HG03135 (cell line): ENCODE measurements around the gene HES3.
"Not testable (repeated sequence)": the region's sequence is repeated elsewhere in the genome, so short reads cannot be mapped to it uniquely, and the experiment has no call there.

Experiments
- ATAC-seq: cut with Tn5 transposase; IDR thresholded peaks from one replicate; pipeline ENCODE4 v1.9.1; 2021; ENCODE audit warnings: mild to moderate bottlenecking, moderate library complexity; ENCODE audit not compliant: unreplicated experiment

The HES3 gene

DNA sequence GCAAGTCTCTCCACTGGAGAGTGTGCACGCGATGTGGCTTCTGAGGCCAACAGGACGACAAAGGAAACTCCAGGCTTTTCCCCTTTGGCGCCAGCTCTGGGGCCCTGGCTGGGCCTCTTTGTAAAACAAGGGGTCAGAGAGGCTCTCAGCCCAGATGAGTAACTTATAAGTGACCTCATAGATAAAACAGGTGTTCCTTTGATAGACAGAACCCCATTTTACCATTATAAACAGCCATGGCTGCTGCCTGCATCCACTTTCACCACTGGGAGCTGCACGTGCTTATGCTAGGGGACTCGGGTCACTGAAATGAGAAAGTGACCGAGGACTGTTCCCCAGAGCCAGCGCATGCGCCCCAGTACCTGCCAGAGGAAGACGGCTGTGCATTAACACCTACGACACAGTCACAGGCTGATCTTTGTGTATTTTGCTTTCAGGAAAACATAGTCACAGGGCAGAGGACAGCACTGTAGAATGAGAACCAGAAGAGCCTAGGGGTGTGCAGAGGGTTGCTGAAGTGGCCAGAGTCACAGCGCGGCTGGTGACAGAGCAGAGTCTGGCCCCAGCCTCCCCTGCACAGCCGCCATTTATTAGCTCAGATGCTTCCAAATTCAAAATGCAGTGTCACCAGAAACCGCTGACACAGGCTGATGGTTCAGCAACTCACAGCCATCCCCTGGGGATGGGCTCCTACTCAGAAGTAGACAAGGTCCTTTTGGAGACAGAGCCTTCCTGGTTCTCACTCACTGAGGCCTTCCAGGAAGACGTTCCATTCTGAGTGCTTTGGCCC lies 25.4 kb upstream of the HES3 start:
- no peak for ATAC-seq

DNA sequence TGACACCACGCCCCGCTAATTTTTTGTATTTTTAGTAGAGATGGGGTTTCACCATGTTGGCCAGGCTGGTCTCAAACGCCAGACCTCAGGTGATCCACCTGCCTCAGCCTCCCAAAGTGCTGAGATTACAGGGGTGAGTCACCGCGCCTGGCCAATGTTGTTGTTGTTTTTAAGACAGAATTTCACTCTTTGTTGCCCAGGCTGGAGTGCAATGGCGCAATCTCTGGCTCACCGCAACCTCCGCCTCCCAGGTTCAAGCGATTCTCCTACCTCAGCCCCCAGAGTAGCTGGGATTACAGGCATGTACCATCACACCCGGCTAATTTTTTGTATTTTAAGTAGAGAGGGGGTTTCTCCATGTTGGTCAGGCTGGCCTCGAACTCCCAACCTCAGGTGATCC lies 24.3 kb upstream of the HES3 start:
- ATAC-seq = not testable (repeated sequence)

DNA sequence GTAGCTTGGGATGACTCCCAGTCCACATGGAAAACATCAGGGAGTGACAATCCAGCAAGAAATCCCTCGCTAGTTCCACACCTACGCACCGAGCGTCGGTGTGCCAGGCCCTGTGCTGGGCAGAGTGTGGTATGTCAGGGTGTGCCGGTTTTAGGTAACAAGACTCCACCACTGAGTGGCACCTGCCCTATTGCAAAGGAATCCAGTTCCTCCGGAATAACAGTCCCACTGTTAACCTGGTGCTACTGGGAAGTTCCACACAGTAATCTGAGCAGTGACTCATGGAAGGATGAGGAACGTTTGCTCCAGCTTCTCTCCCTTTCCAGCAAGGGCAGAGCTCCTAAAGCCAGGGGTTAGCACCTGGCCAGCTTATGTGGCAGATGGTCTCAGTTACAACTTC lies 23.7 kb upstream of the HES3 start:
- no peak for ATAC-seq

DNA sequence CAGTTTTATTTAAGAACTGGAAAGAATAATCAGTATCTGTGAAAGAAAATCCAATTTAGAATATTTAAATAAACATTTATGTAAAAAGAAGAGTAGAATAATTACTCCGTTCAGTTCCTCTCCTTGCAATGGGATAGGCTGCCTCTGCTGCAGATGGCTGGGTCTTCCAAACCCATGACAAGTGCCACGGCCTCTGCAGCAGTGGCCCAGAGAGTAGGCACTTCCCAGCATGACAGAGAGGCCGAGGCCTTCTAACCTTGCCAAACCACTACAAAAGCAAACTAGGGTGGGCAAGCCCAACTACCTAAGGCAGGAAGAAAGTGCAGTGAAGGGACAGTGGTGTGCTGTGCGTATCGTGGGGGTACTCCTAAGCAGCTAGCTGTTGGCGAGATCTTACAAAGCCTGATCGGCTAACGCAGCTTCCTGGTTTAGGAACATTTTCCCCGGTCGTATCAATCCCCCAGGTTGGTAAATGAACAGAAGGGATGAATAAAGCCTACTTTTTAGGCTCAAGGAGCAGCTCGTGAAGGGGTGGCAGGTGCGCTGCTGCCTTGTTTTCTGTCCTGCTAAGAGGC lies 22.7 kb upstream of the HES3 start:
- ATAC-seq = no peak

DNA sequence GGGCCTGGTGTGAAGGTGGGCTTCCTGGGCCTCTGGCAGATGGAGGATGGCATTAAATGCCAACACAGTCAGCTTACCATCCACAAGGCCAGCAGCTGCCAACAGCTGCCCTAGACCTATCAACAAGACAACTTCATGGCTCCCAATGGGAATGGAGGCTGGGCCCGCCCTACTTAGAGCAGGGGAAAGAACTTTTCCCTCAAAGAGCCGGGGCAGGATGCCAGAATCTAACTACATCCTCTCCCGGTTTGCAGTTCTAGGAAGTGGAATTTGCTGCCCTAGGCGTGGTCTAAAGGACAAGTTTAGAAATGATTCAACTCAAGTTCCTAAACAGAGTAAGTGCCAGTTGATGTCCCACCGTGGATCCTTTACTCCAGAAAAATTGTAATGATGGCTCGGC lies 21.3 kb upstream of the HES3 start:
- ATAC-seq = no peak

DNA sequence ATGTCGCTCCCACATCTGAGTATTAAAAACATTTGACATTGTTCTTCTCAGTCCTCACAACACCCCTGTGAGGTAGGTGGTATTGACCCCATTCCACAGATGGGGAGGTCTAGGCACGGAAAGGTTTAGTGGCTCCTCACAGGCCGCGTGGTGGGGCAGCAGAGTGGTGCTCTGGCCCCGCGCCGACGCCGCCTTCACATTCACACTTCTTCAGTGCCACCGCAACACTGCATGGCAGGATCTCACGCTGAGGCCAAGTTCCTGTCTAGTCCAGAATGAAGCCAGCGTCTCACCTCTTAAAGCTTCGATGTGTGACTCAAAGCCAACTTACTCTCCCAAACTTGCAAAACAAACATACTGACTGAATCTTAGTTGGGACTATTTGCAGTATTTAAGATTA lies 20.4 kb upstream of the HES3 start:
- no peak for ATAC-seq

DNA sequence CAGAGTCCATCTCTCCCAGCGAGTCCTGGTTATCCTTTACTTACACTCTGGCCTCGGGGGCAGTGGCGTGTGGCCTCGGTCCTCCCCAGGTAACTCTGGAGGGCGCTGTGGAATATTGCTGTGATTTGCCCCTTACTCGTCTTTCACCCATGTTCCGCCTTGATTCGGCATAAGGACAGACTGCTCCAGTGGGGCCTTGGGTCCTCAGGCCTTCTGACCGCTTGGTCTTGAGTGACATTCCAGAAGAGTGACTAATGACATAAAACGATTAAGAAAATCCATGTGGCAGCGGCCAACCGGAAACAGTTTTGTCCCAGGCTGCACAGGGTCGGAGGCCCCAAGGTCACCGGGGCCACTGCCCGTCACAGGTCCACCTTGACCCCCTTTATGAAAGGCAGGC lies 19.3 kb upstream of the HES3 start:
- ATAC-seq = no peak

DNA sequence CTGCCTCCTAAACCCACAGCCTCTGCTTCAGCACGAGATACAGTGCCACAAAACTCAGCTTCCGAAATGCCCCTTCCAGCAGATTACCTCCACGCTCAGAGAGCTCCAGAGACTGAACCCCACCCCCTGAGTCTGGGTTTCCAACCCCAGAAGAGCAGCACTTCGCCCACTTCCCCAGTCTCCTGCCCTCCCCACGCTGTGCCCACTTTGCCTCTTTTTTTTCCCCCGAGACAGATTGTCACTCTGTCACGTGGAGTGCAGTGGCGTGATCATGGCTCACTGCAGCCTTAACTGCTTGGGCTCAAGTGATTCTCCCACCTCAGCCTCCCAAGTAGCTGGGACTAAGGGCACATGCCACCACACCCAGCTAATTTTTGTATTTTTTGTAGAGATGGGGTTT lies 18.3 kb upstream of the HES3 start:
- no peak for ATAC-seq

DNA sequence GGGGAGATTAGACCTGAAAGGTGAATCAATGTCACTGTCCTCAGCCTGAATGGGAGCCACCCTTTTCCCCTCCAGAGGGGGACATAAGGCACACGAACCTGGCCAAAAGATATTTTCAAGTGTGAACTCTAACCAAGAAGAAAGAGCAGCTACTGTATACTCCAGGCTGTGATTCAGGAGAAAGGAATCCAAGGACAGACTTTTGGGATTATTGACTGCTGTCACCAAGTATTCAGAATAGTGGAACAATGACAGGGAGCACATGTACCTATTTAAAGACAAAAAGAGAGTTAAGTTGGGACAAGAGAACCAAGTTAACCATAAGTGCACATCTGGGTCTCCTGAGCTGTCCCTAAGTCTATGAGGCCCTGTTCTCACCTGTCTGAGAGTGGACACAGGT lies 10.6 kb upstream of the HES3 start:
- no peak for ATAC-seq

DNA sequence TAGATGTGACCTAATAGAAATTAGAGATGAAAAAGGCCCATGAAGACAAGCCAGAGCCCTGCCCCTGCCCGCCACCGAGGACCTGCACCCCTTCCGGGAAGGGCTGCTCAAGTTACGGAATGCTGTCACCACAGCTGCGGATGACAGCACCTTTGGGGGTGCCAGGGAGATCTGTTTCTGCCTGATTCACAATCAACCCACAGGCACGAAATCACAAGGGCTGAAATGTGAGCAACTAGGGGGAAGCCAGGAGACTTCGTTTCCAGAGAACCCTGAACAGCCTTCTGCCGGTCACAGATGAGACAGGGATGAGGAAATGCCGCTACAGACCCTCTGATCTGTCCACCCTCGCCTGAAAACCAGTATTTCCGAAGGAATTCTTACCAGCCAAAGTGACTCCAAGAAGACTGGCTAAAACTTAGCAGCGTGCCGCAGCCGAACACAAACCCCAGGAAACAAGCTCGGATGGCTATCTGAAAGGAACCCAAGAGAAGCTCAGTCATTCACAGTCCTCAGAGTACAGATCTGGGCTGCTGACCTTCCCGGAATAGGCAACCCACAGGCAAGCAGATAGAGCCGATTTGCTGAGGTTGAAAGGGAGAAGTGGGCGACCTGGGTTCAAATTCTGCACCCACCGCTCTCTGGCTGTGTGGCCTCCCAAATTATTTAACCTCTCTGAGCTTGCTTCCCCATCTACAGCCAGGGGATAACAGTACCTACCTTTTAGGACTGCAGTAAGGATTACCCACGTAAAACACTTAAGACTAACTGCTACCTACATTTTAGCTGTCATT lies 9.3 kb upstream of the HES3 start:
- ATAC-seq = no peak

DNA sequence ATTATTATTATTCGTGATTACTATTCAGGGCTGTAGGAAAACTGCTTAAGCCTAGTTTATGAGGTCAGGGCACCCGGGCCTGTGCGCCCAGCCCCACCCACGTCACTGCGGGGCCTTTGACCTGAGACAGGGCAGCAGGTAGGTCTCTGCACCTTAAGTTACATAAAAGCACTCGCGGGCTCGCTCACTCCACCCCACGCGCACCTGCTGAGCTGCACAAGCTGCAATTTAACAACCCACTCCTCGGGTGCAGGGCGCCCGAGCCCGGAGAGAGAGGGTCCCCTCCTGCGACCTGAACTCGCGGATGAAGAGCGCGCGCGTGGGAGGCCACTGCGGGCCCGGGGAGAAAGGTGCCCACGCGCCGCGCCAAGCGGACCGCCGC lies 8.7 kb upstream of the HES3 start:
- no peak for ATAC-seq

DNA sequence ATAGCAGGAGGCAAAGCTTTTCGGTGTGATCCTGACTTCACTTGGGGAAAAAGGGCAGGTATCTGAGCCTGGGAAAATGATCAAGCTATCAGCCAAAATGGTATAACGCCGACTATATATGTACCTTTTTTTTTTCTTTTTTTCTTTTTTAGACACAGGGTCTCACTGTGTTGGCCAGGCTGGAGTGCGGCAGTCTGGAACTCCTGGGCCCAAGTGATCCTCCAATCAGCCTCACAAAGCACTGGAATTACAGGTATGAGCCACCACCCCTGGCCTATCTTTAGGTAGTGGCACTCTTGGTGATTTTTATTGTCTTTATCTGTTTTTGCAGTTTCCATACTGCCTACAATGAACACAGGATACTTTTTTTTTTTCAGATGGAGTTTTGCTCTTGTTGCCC lies 6.9 kb upstream of the HES3 start:
- no peak for ATAC-seq

DNA sequence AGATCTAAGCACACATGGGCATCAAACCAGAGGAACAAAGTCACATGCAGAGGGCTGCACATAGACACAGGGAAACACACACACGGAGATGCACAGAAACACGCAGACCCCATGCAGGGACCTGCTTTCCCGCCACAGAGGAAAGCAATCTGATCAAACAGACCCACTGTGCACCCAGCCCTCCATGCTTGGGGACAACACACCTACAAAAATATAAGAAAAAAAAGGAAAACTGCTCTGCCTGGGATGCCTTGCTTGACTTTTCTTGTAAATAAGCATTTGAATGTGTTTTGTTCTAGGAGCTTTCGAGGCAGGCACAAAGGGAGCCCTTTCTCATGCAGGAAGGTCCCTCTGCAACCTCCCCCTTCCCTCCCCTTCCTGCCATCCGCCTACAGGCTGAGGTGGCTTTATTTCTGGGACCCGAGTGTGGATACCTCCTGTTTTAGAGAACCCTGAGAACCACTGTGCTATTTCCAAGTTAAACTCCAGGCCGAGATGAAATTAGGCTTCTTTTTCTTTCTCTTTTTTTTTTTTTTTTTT lies 4.7 kb upstream of the HES3 start:
- no peak for ATAC-seq

DNA sequence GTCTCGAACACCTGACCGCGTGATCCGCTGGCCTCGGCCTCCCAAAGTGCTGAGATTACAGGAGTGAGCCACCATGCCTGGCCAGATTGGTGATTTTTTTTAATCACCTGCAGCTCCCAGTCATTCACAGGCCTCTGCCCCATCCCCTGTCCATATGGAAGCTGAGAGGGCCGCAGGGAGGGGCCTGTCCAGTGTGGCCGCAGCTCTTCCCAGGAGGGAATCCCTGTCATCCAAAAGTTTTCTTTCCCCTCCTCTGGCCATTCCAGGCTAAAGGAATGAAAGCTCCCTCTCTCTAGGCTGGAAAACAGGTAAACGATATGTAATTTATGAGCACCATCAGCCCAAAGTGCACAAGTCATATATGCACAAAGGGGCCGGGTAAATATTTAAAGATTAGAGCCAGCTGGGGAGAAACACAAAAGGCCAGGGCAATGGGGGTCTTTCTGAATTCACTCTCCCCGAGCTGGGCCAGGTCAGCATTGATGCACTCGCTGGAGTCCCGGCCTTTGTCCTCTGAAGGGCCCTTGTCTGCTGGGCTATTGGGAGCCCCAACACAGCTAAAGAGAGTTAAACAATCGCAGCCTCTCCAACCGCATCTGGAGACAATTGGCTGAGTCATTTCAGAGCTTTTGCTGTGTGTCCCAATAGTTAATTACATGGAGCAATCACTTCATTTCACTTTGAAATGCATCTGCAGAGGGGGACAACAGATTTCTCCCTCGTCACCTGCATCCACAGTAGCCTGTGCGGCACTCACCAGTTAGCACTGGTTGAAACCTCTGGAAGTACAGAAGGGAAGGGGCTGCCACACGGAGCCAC lies 3.8 kb upstream of the HES3 start:
- no peak for ATAC-seq

DNA sequence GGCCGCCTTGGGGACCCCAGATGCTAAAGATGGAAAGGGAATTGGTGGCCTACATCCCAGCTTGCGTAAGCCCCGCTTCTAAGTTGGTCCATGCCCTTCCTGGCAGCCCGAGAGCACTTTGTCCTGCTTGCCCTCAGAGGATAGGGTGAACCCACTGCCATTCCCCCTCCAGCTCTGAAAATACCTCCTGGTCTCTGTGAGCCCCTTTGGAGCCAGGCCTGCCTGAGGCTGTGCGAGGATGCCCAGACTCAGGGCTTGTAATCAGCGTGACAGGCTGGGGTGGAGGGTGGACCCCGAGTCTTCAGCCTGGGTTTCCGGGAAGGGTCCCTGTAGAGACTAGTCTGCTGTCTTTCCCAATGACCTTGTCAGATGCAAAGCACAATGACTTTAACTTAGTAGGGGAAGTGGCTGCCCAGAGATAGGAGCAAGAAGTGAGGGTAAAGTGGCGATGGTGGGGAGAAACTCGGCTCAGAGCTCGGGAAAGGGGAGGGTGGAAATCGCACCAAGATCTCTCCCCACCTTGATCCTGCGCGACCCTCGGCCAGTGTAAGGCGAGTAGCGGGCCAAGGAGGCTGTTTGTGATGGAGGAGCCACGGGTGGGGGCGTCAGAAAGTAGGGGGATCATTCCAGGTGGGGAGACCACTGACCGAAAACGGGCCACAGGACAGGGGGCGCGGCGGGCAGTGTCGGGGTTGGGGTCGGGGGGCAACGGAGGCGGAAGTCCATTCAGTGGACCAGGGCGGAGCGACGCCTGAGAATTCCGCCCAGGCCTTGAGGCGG lies 2.7 kb upstream of the HES3 start:
- no peak for ATAC-seq

DNA sequence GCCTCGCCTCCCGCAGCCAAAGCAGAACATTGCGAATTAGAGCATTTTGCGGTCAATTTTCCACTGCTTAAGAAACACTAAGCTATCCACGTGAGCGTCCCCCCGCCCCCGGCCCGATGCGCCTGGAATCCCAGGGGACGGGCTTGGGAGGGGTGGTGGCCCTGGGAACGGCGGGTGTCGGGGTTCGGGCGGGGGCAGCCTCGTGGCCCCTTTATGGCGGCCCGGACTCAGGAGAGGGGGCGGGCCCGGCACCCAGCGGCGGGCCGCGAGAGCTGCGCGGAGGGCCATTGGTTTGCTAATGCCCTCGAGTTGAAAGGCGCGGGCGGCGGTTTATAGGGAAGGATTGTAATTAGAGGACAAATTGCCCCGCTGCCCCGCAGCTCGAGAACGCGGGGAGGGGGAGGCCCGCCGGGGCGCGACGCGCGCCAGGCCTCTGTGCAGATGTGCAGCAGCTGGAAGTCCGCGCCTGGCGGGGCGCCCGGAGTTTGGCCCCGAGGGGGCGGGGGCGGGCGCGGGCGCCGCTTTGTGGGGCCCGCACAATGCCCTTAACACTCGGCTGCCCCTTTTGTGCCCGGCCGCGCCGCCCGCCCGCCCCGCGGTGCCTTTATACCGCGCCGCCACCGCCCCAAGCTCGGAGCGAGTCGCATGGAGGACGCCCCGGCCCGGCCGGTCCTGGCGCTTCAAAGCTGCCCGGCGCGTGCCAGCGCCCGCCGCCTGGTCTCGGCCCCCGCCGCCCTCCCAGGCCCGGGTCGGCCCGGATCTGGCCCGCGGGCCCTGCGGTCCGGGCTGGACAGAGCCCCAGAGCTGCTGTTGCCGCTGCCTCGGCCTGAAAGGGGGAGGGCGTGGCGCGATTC lies 1.9 kb upstream of the HES3 start:
- no peak for ATAC-seq

DNA sequence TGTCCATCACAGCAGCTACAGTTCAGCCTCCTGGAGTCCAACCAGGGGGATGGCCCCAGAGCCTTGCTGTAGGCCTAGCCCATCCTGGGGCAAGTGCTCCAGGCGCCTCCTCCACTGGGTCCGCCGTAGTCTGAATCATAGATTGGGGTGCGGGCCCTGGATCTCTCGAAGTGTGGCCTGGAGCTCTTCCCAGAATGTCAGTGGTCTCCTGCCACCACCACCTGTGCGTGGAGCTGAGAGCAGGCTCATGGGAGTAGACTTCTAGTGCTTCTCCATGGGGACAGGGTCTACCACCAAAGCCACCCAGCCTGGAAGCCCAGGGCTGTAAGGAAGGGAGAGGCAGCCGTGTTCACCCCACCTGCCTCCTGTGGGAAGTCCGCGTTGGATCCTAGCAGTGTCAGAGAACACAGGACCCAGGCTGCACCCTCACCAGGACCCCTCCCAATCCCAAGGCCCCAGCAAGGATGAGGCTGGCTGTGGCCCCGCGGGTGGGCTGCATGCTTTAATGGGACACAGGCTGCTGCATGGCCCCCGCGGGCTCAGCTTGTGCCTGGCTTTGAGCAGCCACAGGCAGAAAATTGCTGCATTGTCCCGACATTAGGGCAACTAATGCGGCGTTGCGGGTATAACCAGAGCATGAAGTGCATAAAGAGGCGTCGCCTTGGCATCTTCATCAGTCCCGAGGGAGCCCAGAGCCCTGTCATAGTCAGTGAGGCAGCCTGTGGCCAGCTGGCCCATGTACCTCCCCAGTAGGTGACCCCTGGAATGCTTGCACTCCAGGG lies 735 bp upstream of the HES3 start:
- ATAC-seq = no peak

DNA sequence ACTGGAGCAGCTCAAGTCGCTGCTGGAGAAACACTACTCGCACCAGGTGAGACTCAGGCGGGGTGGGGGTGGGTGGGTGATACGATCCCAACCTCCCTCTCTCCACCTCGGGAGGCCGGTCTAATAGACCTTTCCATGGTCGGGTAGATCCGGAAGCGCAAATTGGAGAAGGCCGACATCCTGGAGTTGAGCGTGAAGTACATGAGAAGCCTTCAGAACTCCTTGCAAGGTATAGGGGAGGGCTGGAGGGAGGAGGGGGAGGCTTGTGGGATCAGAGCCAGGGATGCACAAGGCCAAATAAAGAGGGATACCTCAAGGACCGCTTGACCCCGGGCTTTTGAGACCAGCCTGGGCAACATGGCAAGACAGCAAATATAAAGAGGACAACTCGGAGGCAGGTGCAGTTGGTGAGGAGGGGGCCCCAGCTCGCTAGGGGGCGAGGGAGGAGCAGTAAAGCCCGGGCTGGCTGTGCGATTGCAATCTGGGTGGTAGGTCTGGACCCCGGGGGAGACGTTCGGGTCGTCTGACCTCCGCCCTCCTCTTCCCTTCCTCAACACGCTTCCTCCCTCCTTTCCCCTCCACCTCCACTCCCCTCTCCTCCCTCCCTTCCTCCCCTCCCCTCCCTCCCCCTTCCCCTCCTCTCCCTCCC lies 546 bp downstream of the HES3 start:
- no peak for ATAC-seq
